ENCODE results near the gene KRTAP10-8. TPM values are rescaled to one million over a fixed set of nuclear protein-coding genes. Genes with fewer than 3 reads are reported as not detected.
"Not testable (repeated sequence)": the region's sequence is repeated elsewhere in the genome, so short reads cannot be mapped to it uniquely, and the experiment has no call there.

Gene KRTAP10-8
- total and polyA plus RNA-seq, 5 donors = not detected

GRCh38 chr21:44625756-44626155 lies 13.9 kb downstream of the KRTAP10-8 start:
- intact Hi-C loops (cut with DNase I) = no loop called here
- 76% methylated on average over 7 of the region's 7 CpGs for WGBS
- H3K27me3 ChIP-seq (ENCODE audit: control insufficient read depth, insufficient read depth) = no peaks in the 10 kb centered on the region
- no peaks in the 10 kb centered on the region for H3K4me1 ChIP-seq (ENCODE audit: control insufficient read depth, insufficient read depth, low read length)
- no peaks in the 10 kb centered on the region for H3K9me3 ChIP-seq (ENCODE audit: control insufficient read depth, low read length)
- H3K4me3 ChIP-seq (ENCODE audit: low read length) = no peak overlapping the region
- ATAC-seq (no peak), DNase-seq (no peak)
- no peak overlapping the region for H3K27ac ChIP-seq (ENCODE audit: low read length)

DNA sequence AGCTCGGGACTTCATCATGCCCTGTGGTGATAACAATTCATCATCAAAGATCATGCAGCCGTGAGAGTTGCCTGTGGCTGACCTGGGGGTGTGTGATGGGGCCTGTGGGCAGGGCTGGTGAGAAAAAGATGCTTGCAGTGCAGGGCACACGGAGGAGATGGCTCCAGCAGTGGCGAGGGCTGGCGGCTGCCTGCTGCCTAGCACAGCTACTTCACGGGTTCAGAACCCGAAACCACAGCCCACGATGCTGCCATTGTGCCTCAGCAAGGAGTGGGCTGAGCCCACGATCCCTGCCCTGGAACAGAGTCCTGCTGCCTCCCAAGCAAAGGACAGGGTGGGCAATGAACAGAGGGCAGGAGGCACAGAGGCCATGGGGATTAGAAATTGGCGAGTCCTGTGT lies 14.4 kb downstream of the KRTAP10-8 start:
- Histone ChIP-seq H3K4me1 (ENCODE audit: control insufficient read depth, insufficient read depth, low read length) (no peaks in the 10 kb centered on the region), H3K27me3 (ENCODE audit: control insufficient read depth, insufficient read depth) (no peaks in the 10 kb centered on the region), H3K27ac (ENCODE audit: low read length) (no peak overlapping the region), H3K4me3 (ENCODE audit: low read length) (no peak overlapping the region), H3K9me3 (ENCODE audit: control insufficient read depth, low read length) (no peaks in the 10 kb centered on the region)
- DNase-seq = no peak
- intact Hi-C loops (cut with DNase I) = no loop called here
- ATAC-seq = peak in 1 of 2 donors; percentile 39
- 71% methylated on average over 10 of the region's 10 CpGs for WGBS

DNA sequence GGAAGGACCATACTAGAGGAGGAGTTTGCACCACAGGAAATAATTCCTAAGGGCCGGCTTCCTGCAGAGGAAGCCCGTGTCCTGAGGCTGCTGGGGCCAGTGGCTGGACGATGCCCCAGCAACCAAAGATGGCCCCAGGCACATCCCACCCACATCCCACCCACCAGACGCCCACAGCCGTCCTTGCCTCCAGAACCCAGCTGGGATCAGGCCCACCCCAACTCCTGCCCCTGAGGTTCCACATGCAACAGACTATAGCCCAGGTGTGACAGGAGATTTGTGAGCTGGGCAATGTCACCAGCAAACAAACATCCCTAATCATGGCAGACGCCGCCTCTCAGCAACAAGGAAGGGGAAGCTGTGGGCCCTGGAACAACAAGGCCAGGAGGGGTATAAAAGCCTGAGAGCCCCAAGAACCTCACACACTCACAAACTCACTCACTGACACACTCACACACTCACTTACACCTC lies 14.8 kb downstream of the KRTAP10-8 start, which contains the start of gene KRTAP10-9:
KRTAP10-9 (plus strand) TSS at position 421 of the 471 bp plus-strand sequence. CDS start 79 bp downstream, outside the sequence.
- ATAC-seq = no peak
- no peaks in the 10 kb centered on the region for H3K9me3 ChIP-seq (ENCODE audit: control insufficient read depth, low read length)
- no peaks in the 10 kb centered on the region for H3K27me3 ChIP-seq (ENCODE audit: control insufficient read depth, insufficient read depth)
- 39% methylated on average over 7 of the region's 7 CpGs for WGBS
- no peak within 1 kb of the TSS for H3K27ac ChIP-seq (ENCODE audit: low read length)
- H3K4me3 ChIP-seq (ENCODE audit: low read length) = no peak within 1 kb of the TSS
- H3K4me1 ChIP-seq (ENCODE audit: control insufficient read depth, insufficient read depth, low read length) = no peaks in the 10 kb centered on the region
- intact Hi-C loops (cut with DNase I) = no loop called here
- no peak for DNase-seq

DNA sequence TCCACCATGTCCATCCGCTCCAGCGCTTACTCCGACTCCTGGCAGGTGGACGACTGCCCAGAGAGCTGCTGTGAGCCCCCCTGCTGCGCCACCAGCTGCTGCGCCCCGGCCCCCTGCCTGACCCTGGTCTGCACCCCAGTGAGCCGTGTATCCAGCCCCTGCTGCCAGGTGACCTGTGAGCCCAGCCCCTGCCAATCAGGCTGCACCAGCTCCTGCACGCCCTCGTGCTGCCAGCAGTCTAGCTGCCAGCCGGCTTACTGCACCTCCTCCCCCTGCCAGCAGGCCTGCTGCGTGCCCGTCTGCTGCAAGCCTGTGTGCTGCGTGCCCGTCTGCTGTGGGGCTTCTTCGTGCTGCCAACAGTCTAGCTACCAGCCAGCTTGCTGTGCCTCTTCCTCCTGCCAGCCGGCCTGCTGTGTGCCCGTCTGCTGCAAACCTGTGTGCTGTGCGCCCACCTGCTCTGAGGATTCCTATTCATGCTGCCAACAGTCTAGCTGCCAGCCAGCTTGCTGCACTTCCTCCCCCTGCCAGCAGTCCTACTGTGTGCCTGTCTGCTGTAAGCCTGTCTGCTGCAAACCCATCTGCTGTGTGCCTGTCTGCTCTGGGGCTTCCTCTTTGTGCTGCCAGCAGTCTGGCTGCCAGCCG lies 15.4 kb downstream of the KRTAP10-8 start:
- H3K4me3 ChIP-seq (ENCODE audit: low read length); H3K27me3 ChIP-seq (ENCODE audit: control insufficient read depth, insufficient read depth); ATAC-seq; intact Hi-C loops (cut with DNase I); DNase-seq; H3K9me3 ChIP-seq (ENCODE audit: control insufficient read depth, low read length); H3K4me1 ChIP-seq (ENCODE audit: control insufficient read depth, insufficient read depth, low read length); H3K27ac ChIP-seq (ENCODE audit: low read length): not testable (repeated sequence)
- WGBS = 76% methylated on average over 20 of the region's 20 CpGs

- WGBS = 53% methylated on average over 15 of the region's 15 CpGs
- intact Hi-C loops (cut with DNase I); H3K27ac ChIP-seq (ENCODE audit: low read length); H3K4me3 ChIP-seq (ENCODE audit: low read length); H3K9me3 ChIP-seq (ENCODE audit: control insufficient read depth, low read length); H3K4me1 ChIP-seq (ENCODE audit: control insufficient read depth, insufficient read depth, low read length); DNase-seq; ATAC-seq; H3K27me3 ChIP-seq (ENCODE audit: control insufficient read depth, insufficient read depth): not testable (repeated sequence)
Observed at GRCh38 chr21:44627831-44628233, 16.0 kb downstream of the KRTAP10-8 start.

DNA sequence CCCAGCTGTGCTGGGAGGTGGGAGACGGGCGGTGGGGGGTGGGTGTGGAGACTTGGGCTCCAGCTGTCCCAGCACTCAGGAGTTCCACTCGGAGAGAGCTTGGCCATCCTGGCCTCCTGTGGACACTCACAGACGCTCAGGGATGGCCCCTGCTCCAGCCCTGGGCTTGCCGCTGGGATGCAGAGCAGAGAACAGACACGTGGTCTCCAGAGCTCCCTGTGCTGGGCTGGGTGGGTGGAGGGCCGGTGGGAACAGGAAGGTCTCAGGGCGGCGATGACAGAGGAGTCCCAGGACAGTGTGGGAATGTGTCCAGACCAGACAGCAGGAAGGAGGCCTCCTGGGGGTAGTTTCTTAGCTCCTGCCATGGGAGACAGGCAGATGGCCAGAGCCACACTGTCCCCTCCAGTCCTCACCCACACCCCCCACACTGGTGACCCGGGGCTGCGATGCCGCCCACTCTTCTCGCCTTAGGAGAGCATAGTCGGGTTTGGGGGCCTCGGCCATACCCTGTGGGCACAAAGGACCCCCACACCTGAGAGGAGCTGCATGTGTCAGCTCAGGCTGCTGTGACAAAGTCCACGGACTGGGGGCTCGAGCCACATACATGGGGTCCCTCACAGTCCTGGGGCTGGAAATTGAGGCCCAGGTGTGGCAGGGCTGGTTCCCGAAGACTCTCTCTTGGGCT lies 17.0 kb downstream of the KRTAP10-8 start:
- Histone ChIP-seq H3K4me1 (ENCODE audit: control insufficient read depth, insufficient read depth, low read length) (no peaks in the 10 kb centered on the region), H3K4me3 (ENCODE audit: low read length) (no peak overlapping the region), H3K27ac (ENCODE audit: low read length) (no peak overlapping the region), H3K27me3 (ENCODE audit: control insufficient read depth, insufficient read depth) (no peaks in the 10 kb centered on the region), H3K9me3 (ENCODE audit: control insufficient read depth, low read length) (no peaks in the 10 kb centered on the region)
- DNase-seq = no peak
- WGBS = 57% methylated on average over 18 of the region's 18 CpGs
- ATAC-seq = peak; percentile 39 to 46
- intact Hi-C loops (cut with DNase I) = no loop called here

DNA sequence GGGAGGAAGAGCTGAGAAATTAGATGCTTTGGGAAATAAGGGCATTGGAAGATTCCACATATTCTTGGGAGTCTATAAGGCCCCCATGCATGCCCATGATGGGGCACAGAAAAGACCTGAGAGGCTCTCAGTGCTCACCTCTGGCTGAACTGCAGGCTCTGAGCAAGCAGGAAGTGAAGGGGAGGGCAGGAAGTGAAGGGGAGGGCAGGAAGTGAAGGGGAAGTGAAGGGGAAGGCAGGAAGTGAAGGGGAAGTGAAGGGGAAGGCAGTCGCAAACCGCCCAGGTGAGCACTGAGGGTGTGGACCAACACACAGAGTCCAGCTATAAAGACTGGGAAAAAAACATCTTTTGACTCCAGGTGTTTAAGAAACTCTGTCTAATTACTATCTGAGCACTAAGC lies 18.6 kb downstream of the KRTAP10-8 start:
- intact Hi-C loops (cut with DNase I) = no loop called here
- H3K27me3 ChIP-seq (ENCODE audit: control insufficient read depth, insufficient read depth) = no peaks in the 10 kb centered on the region
- no peaks in the 10 kb centered on the region for H3K4me1 ChIP-seq (ENCODE audit: control insufficient read depth, insufficient read depth, low read length)
- no peaks in the 10 kb centered on the region for H3K9me3 ChIP-seq (ENCODE audit: control insufficient read depth, low read length)
- ATAC-seq (no peak), DNase-seq (no peak)
- WGBS = 48% methylated on average over 2 of the region's 2 CpGs
- H3K27ac ChIP-seq (ENCODE audit: low read length) = no peak overlapping the region
- no peak overlapping the region for H3K4me3 ChIP-seq (ENCODE audit: low read length)

GRCh38 chr21:44632067-44632466 lies 20.2 kb downstream of the KRTAP10-8 start:
- Histone ChIP-seq H3K4me3 (ENCODE audit: low read length) (no peak overlapping the region), H3K9me3 (ENCODE audit: control insufficient read depth, low read length) (no peaks in the 10 kb centered on the region), H3K27ac (ENCODE audit: low read length) (no peak overlapping the region), H3K27me3 (ENCODE audit: control insufficient read depth, insufficient read depth) (no peaks in the 10 kb centered on the region), H3K4me1 (ENCODE audit: control insufficient read depth, insufficient read depth, low read length) (no peaks in the 10 kb centered on the region)
- ATAC-seq = no peak
- 98% methylated on average over 1 of the region's 1 CpG for WGBS
- DNase-seq = no peak
- intact Hi-C loops (cut with DNase I) = no loop called here

DNA sequence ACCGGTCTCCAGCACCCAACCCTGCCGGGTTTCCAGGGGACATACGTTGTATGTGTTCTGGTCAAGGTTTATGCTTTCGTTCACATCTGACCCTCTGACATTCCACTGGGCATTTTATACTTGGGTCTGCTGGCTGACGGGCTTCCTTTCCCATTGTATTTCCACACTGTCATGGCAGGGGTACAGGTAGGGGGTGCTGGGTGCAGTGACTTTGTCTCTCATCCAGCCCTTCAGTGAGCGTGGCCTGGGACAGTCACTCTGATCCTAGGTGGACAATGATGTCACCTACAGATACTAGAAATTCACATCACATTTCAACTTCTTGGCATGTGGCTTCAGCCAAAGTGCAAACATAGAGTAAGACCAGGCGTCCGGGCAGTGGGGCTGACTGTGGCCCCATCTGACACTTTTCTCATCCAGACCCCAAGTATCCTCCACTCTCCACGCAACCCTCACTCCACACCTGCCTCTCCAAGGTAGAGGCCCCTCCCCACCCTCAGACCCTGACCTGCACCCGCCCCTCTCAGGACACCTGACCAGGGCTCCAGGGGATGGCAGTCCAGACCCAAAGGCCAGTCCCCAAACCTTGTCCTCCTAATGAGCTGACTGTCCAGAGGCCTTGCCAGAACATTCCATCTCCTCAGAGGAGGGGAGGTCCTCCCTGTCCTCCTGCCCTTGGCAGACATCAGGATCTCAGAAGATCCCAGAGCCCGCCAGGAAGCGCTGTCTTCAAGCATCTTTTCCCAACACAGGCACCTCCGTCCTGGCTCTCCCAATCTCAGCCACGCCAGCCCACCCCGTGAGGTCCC lies 24.5 kb downstream of the KRTAP10-8 start:
- Histone ChIP-seq H3K9me3 (ENCODE audit: control insufficient read depth, low read length) (peaks cover 4% of the 10 kb centered on the region), H3K4me3 (ENCODE audit: low read length) (no peak overlapping the region), H3K4me1 (ENCODE audit: control insufficient read depth, insufficient read depth, low read length) (no peaks in the 10 kb centered on the region), H3K27me3 (ENCODE audit: control insufficient read depth, insufficient read depth) (no peaks in the 10 kb centered on the region), H3K27ac (ENCODE audit: low read length) (no peak overlapping the region)
- WGBS = 81% methylated on average over 15 of the region's 15 CpGs
- DNase-seq (no peak), ATAC-seq (peak in 1 of 2 donors; percentile 36)
- intact Hi-C loops (cut with DNase I) = no loop called here

- no peak within 1 kb of the TSS for H3K27ac ChIP-seq (ENCODE audit: low read length)
- ATAC-seq (peak in 1 of 2 donors; percentile 49), DNase-seq (no peak)
- no peaks in the 10 kb centered on the region for H3K27me3 ChIP-seq (ENCODE audit: control insufficient read depth, insufficient read depth)
- intact Hi-C loops (cut with DNase I) = no loop called here
- 47% methylated on average over 21 of the region's 21 CpGs for WGBS
- H3K4me3 ChIP-seq (ENCODE audit: low read length) = no peak within 1 kb of the TSS
- peaks cover 4% of the 10 kb centered on the region for H3K9me3 ChIP-seq (ENCODE audit: control insufficient read depth, low read length)
- no peaks in the 10 kb centered on the region for H3K4me1 ChIP-seq (ENCODE audit: control insufficient read depth, insufficient read depth, low read length)
Observed at GRCh38 chr21:44637018-44637850, 25.4 kb downstream of the KRTAP10-8 start, which contains the start of gene KRTAP10-10. Gene KRTAP10-10 (plus strand): TSS chr21:44637356. CDS start chr21:44637418, 62 bp downstream.

All from right cardiac atrium (tissue), 5 donors.